ENCODE results near the gene RXRA. TPM values are rescaled to one million over a fixed set of nuclear protein-coding genes. Genes with fewer than 3 reads are reported as not detected.

RXRA gene
- polyA plus RNA-seq, 1 experiment: 5.3 TPM

DNA sequence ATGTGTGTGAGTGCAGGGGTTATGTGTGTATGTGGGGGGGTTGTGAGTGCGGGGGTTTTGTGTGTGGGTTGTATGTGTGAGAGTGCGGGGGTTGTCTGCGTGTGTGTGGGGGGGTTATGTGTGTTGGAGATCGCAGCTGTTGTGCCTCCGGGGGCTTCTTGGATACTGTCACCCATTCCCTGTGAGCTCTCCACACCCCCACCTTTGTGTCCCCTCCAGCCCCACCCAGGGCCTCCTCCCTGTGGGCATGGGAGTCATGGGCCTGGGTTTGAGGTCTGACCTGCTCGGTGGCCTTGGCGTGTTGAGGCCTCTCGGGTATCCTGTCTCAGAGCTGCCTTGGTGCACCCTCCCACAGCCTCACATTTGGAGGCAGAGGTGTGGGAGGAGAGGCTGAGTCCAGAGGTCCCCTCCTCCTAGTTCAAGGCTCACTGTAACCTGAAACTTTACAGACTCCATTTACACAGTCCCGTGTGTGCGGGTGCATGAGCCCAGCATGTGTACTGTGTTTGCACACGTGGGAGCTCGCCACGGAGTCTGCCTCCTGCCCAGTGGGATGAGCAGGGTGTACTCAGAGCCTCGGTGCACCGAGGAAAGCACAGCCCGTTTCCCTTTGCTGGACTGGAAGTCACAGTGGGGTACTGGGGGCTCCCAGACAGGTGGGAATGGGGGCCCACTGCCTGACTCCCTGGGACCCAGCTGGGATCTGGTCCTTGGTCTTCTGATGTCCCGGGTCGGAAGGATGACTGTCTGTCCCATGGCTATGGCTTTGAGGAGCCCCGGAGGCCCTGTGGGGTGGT is 43.4 kb downstream of the RXRA start:
- ChIA-PET POLR2A (no interaction called here), CTCF (no interaction called here)
- no peak for DNase-seq (ENCODE audit: low read depth, low spot score)
- Histone ChIP-seq H3K4me3 (ENCODE audit: low read depth, low read length) (no peak overlapping the region), H3K27me3 (ENCODE audit: control insufficient read depth, insufficient read depth, low read length) (no peaks in the 10 kb centered on the region), H3K9me3 (ENCODE audit: control insufficient read depth, insufficient read depth, low read length) (no peaks in the 10 kb centered on the region; the same call in 1 of the 2 replicates), H3K27ac (ENCODE audit: low read depth, low read length) (no peak overlapping the region)
- TF ChIP-seq, protein P1, sequence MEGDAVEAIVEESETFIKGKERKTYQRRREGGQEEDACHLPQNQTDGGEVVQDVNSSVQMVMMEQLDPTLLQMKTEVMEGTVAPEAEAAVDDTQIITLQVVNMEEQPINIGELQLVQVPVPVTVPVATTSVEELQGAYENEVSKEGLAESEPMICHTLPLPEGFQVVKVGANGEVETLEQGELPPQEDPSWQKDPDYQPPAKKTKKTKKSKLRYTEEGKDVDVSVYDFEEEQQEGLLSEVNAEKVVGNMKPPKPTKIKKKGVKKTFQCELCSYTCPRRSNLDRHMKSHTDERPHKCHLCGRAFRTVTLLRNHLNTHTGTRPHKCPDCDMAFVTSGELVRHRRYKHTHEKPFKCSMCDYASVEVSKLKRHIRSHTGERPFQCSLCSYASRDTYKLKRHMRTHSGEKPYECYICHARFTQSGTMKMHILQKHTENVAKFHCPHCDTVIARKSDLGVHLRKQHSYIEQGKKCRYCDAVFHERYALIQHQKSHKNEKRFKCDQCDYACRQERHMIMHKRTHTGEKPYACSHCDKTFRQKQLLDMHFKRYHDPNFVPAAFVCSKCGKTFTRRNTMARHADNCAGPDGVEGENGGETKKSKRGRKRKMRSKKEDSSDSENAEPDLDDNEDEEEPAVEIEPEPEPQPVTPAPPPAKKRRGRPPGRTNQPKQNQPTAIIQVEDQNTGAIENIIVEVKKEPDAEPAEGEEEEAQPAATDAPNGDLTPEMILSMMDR (IDR thresholded peaks at IDR 0.05; ENCODE audit: low read depth, low read length): no peak

DNA sequence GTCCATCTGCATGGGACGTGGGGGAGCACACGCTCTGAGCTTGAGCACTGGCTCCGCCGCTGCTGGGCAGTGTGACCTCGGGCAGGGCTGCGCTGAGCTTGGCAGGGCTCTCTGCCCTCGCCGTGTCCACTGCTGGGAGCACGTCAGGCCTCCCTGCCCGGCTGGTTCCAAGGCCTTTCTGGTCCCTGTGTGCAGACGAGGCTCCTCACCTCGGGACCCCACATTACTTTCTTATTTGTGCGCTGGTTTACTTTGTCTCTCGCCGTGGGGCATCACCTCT is 43.9 kb downstream of the RXRA start:
- CTCF ChIA-PET: no interaction called here
- Histone ChIP-seq H3K4me3 (ENCODE audit: low read depth, low read length) (no peak overlapping the region), H3K27me3 (ENCODE audit: control insufficient read depth, insufficient read depth, low read length) (no peaks in the 10 kb centered on the region), H3K27ac (ENCODE audit: low read depth, low read length) (no peak overlapping the region), H3K9me3 (ENCODE audit: control insufficient read depth, insufficient read depth, low read length) (no peaks in the 10 kb centered on the region; the same call in 1 of the 2 replicates)
- TF ChIP-seq, protein P1 (IDR thresholded peaks at IDR 0.05; ENCODE audit: low read depth, low read length): no peak
- DNase-seq (ENCODE audit: low read depth, low spot score): no peak
- POLR2A ChIA-PET: no interaction called here

DNA sequence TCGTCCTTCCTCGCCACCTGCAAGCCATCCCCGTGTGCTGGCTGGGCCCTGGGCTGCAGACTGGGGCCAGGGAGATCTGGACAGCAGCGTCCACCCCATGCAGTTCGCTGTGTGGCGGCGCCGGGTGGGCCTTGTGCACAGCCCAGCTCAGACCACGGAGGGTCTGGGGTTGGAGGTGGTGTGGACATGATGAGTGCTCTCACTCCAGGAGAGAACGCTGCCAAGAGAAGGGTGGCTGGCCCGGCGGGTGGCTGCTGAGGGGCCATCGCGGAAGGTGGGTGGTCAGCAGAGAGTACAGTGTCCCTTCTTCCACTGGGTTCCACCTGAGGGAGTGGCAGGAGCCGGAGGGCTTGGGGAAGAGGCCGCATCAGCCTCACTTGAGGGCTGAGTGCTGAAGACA is 44.4 kb downstream of the RXRA start:
- CTCF ChIA-PET: no interaction called here

DNA sequence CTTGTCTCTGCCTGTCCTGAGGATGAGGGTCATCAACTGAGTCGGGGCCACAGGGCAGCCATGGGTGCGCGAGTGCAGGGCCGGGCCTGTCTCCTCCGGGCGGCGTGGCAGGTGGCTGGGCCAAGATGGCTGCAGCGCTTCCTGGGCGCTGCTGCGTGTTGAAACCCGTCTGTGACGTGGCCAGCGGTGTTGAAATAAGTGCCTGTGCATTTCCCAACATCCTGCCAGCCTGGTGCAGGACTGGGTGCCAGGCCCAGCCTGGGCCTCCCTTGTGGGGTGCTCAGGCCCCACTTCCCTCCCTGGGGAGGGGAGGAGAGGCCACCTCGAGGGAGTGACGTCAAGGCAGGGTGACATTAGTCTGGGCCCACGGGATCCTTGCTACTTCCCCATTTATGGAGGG is 45.5 kb downstream of the RXRA start:
- TF ChIP-seq, protein P1 (IDR thresholded peaks at IDR 0.05; ENCODE audit: low read depth, low read length): no peak
- ChIA-PET POLR2A (no interaction called here), CTCF (no interaction called here)
- no peak overlapping the region for H3K27ac ChIP-seq (ENCODE audit: low read depth, low read length)
- no peak overlapping the region for H3K4me3 ChIP-seq (ENCODE audit: low read depth, low read length)
- no peak for DNase-seq (ENCODE audit: low read depth, low spot score)
- no peaks in the 10 kb centered on the region; the same call in 1 of the 2 replicates for H3K9me3 ChIP-seq (ENCODE audit: control insufficient read depth, insufficient read depth, low read length)
- H3K27me3 ChIP-seq (ENCODE audit: control insufficient read depth, insufficient read depth, low read length): no peaks in the 10 kb centered on the region

More for the DNA sequence above, 44.4 kb downstream of the RXRA start:
- H3K9me3 ChIP-seq (ENCODE audit: control insufficient read depth, insufficient read depth, low read length): no peaks in the 10 kb centered on the region; the same call in 1 of the 2 replicates
- POLR2A ChIA-PET: no interaction called here
- no peak overlapping the region for H3K4me3 ChIP-seq (ENCODE audit: low read depth, low read length)
- no peaks in the 10 kb centered on the region for H3K27me3 ChIP-seq (ENCODE audit: control insufficient read depth, insufficient read depth, low read length)
- no peak overlapping the region for H3K27ac ChIP-seq (ENCODE audit: low read depth, low read length)
- no peak for DNase-seq (ENCODE audit: low read depth, low spot score)
- TF ChIP-seq, protein P1 (IDR thresholded peaks at IDR 0.05; ENCODE audit: low read depth, low read length): no peak

DNA sequence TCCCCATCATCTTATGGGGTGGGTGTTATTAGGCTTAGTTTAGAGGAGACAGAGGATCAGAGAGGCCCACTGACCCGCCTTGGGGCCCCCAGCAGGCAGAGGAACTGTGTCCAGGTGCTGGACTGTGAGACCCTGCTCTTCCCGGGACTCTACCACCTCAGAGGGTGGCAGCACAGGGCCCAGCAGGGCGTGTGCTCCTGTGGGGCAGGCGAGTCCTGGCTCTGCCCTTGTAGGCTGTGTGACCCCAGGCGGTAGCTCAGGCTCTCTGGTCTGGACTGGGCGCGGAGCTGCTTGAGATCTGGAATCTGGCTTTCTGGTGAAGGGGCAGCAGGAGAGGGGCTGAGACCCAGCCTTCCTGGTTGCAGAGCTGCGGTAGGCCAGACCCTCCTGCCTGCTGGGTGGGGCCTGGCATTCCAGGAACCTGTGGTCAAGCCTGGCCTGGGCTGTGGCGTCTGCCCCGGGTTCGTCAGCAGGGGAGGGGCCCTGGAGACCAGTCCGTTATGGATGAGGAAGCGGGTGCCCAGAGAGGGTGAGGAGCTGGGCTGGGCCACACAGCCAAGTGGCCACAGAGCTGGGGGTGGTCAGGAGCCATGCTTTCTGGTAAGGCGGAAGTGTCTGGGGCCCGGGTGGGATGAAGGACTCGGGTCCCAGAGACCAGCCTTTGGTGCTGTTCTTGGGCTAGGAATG is 46.5 kb downstream of the RXRA start:
- Histone ChIP-seq H3K4me3 (ENCODE audit: low read depth, low read length) (no peak overlapping the region), H3K9me3 (ENCODE audit: control insufficient read depth, insufficient read depth, low read length) (no peaks in the 10 kb centered on the region; the same call in 1 of the 2 replicates), H3K27ac (ENCODE audit: low read depth, low read length) (no peak overlapping the region), H3K27me3 (ENCODE audit: control insufficient read depth, insufficient read depth, low read length) (no peaks in the 10 kb centered on the region)
- POLR2A ChIA-PET: no interaction called here
- TF ChIP-seq, protein P1 (IDR thresholded peaks at IDR 0.05; ENCODE audit: low read depth, low read length): no peak
- no peak for DNase-seq (ENCODE audit: low read depth, low spot score)
- CTCF ChIA-PET: no interaction called here
